ENCODE results near the gene UBE2S. TPM values are rescaled to one million over a fixed set of nuclear protein-coding genes. Genes with fewer than 3 reads are reported as not detected.

UBE2S gene
- polyA plus RNA-seq, 3 donors, result 16.1 to 40.9 (median 21.9) TPM

DNA sequence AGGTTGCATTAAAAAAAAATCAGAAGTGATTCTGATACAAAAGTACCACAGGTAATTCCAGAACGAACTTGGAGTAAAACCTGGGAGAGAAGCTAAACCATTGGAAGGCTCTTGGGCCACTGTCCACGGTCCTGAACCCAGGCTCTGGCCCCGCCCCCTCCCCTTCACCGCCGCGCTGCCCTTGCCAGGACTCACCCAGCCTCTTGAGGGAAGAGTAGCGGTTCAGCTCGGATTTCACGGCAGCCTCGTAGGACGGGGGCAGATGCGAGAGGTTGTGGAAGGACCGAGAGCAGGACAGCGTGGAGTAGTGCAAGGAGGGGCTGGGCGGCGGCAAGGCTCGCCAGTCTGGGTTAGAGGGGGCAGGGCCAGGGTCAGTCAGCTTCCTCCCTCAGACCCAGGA lies 29.8 kb upstream of the UBE2S start:
- Histone ChIP-seq H3K27me3 (ENCODE audit: control insufficient read depth in 2 of 2, insufficient read depth in 2 of 2, low read length in 2 of 2) (peaks cover 18 to 53% of the 10 kb centered on the region in 2 donors), H3K9me3 (replicated peaks in 1 of 2; ENCODE audit: control insufficient read depth in 1 of 2, insufficient read depth in 1 of 2, low read length in 2 of 2) (peaks cover 0 to 9% of the 10 kb centered on the region in 2 donors), H3K36me3 (replicated peaks in 1 of 2; ENCODE audit: control insufficient read depth in 1 of 2, insufficient read depth in 2 of 2, low read length in 2 of 2) (no peaks in the 10 kb centered on the region), H3K79me2 (ENCODE audit: insufficient read depth, low read length) (no peaks in the 10 kb centered on the region), H3K9ac (ENCODE audit: insufficient read depth, low read length, poor library complexity, severe bottlenecking) (no peak overlapping the region), H3K27ac (ENCODE audit: low read depth in 1 of 2, low read length in 2 of 2) (no peak overlapping the region), H3K4me3 (replicated peaks in 1 of 3; ENCODE audit: low read depth in 2 of 3, low read length in 3 of 3) (no peak overlapping the region), H2AFZ (ENCODE audit: insufficient read depth, low read depth, low read length, poor library complexity, severe bottlenecking) (no peak overlapping the region), H3K4me2 (replicated peaks; ENCODE audit: extremely low read depth, low read length, poor library complexity, severe bottlenecking) (no peak overlapping the region), H4K20me1 (ENCODE audit: insufficient read depth, low read length) (no peaks in the 10 kb centered on the region), H3K4me1 (ENCODE audit: control insufficient read depth in 1 of 2, insufficient read depth in 2 of 2, low read length in 2 of 2) (peaks cover 21 to 24% of the 10 kb centered on the region in 2 donors)
- peaks cover 2 to 12% of the 10 kb centered on the region in 2 donors for H3K36me3 Mint-ChIP-seq
- no peak overlapping the region for H3K27ac Mint-ChIP-seq
- intact Hi-C loops (cut with micrococcal nuclease), result no loop called here
- H3K4me1 Mint-ChIP-seq, result peaks cover 19% of the 10 kb centered on the region
- 2% methylated on average over 14 of the region's 17 CpGs for WGBS (ENCODE audit: insufficient coverage)
- no peak overlapping the region for H3K4me3 Mint-ChIP-seq
- H3K27me3 Mint-ChIP-seq (ENCODE audit: low read depth in 3 of 3), result peaks cover 35 to 55% (median 52%) of the 10 kb centered on the region in 3 donors
- peaks cover 0 to 27% (median 11%) of the 10 kb centered on the region in 7 donors for H3K9me3 Mint-ChIP-seq
- TF ChIP-seq, protein P1, sequence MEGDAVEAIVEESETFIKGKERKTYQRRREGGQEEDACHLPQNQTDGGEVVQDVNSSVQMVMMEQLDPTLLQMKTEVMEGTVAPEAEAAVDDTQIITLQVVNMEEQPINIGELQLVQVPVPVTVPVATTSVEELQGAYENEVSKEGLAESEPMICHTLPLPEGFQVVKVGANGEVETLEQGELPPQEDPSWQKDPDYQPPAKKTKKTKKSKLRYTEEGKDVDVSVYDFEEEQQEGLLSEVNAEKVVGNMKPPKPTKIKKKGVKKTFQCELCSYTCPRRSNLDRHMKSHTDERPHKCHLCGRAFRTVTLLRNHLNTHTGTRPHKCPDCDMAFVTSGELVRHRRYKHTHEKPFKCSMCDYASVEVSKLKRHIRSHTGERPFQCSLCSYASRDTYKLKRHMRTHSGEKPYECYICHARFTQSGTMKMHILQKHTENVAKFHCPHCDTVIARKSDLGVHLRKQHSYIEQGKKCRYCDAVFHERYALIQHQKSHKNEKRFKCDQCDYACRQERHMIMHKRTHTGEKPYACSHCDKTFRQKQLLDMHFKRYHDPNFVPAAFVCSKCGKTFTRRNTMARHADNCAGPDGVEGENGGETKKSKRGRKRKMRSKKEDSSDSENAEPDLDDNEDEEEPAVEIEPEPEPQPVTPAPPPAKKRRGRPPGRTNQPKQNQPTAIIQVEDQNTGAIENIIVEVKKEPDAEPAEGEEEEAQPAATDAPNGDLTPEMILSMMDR (IDR thresholded peaks at IDR 0.05), result no peak
- no peak for DNase-seq

DNA sequence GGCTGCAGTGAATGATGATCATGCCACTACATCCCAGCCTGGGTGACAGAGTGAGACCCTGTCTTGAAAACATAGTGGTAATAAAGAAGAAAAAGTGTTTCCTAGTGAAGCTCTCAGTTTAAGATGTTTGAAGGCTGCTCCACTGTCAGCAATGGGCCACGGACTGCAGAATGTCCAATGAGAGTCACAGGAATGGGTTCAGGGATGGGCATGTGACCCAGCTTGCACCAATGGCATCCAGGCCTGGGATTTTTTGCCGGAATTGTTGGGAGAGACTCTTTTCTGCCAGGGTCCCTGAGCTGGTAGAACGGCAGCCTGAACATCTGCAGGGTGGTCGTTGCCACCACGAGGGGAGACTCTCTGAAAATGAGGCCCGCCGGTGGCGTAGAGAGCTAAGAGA lies 29.3 kb upstream of the UBE2S start:
- no peak overlapping the region for H3K27ac Mint-ChIP-seq
- Histone ChIP-seq H3K36me3 (replicated peaks in 1 of 2; ENCODE audit: control insufficient read depth in 1 of 2, insufficient read depth in 2 of 2, low read length in 2 of 2) (no peaks in the 10 kb centered on the region), H3K27me3 (ENCODE audit: control insufficient read depth in 2 of 2, insufficient read depth in 2 of 2, low read length in 2 of 2) (peaks cover 16 to 56% of the 10 kb centered on the region in 2 donors), H3K9ac (ENCODE audit: insufficient read depth, low read length, poor library complexity, severe bottlenecking) (no peak overlapping the region), H2AFZ (ENCODE audit: insufficient read depth, low read depth, low read length, poor library complexity, severe bottlenecking) (no peak overlapping the region), H3K9me3 (replicated peaks in 1 of 2; ENCODE audit: control insufficient read depth in 1 of 2, insufficient read depth in 1 of 2, low read length in 2 of 2) (peaks cover 2 to 9% of the 10 kb centered on the region in 2 donors), H4K20me1 (ENCODE audit: insufficient read depth, low read length) (no peaks in the 10 kb centered on the region), H3K4me1 (ENCODE audit: control insufficient read depth in 1 of 2, insufficient read depth in 2 of 2, low read length in 2 of 2) (peaks cover 19 to 20% of the 10 kb centered on the region in 2 donors), H3K4me3 (replicated peaks in 1 of 3; ENCODE audit: low read depth in 2 of 3, low read length in 3 of 3) (no peak overlapping the region), H3K27ac (ENCODE audit: low read depth in 1 of 2, low read length in 2 of 2) (no peak overlapping the region), H3K4me2 (replicated peaks; ENCODE audit: extremely low read depth, low read length, poor library complexity, severe bottlenecking) (no peak overlapping the region), H3K79me2 (ENCODE audit: insufficient read depth, low read length) (no peaks in the 10 kb centered on the region)
- peaks cover 35 to 55% (median 51%) of the 10 kb centered on the region in 3 donors for H3K27me3 Mint-ChIP-seq (ENCODE audit: low read depth in 3 of 3)
- 42% methylated on average over 8 of the region's 8 CpGs for WGBS (ENCODE audit: insufficient coverage)
- peaks cover 0 to 27% (median 11%) of the 10 kb centered on the region in 7 donors for H3K9me3 Mint-ChIP-seq
- no peak overlapping the region for H3K4me3 Mint-ChIP-seq
- intact Hi-C loops (cut with micrococcal nuclease), result no loop called here
- no peak for DNase-seq
- H3K4me1 Mint-ChIP-seq, result peaks cover 18% of the 10 kb centered on the region
- TF ChIP-seq, protein P1 (IDR thresholded peaks at IDR 0.05), result no peak
- H3K36me3 Mint-ChIP-seq, result peaks cover 2 to 12% of the 10 kb centered on the region in 2 donors

All from CD14-positive monocyte (primary cell).